GM12872 (cell line): Measurements from ENCODE around the gene MOGAT1.

Source experiments
- CTCF ChIP-seq: IDR thresholded peaks from 3 replicates; pipeline ENCODE4 v1.5.1; 2011; ENCODE audit warnings: low read depth, mild to moderate bottlenecking, low read length, moderate library complexity; ENCODE audit not compliant: insufficient read depth

Gene MOGAT1

GRCh38 chr2:222731201-222731621 lies 59.8 kb downstream of the MOGAT1 start:
- no peak for TF ChIP-seq CTCF

DNA sequence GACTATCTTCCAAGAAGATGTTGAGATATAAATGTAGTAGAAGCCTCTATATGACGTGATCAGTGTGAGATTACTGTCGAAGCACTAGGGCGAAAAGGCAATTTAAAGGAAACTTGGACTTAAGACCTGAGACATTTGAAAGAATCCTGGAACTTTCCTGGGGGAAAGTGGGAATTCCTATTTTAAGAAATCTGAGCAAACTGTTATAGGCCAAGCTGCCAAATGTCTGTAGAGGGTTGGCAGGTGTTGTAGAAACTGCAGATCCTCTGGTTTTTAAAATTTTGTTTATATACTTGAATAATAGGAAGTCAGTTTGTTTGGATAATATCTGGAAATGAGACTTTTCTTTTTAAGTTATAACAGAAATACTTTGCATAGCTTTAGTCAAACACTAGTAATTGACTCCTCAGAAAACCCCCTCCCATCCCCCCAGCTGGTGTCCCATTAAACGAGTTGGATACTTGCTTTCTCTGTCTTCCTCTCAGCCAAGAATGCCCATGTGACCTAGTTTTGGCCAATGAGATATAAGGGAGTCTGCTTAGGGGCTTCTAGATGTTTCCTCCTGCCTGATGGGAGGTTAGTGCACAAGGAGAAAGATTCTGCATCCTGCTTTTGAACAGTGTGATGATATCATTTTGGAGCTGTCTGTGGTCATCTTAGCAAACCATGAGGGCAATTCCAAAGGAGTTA lies 61.2 kb downstream of the MOGAT1 start:
- TF ChIP-seq CTCF, result no peak

DNA sequence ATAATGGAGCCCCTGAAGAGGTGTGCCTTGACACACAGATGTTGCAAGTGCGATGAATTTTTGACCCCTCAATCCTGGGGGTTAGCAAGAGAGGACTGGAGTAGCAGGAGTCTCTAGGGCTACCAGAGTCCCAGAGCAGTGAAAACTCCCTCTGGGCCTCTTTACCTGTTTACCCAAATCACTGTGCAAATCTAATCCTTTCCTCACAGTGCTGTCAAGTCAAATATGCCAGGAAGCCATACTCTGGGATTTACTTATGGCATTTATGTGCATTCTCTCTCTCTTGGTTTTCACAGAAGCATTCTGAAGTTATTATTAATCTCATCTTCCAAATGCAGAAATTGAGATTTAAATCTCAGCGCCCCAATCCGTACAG lies 62.0 kb downstream of the MOGAT1 start:
- no peak for TF ChIP-seq CTCF

GRCh38 chr2:222733846-222734702 lies 62.6 kb downstream of the MOGAT1 start:
- no peak for TF ChIP-seq CTCF

- TF ChIP-seq CTCF, result no peak
Observed at GRCh38 chr2:222734703-222735014, 63.2 kb downstream of the MOGAT1 start.

DNA sequence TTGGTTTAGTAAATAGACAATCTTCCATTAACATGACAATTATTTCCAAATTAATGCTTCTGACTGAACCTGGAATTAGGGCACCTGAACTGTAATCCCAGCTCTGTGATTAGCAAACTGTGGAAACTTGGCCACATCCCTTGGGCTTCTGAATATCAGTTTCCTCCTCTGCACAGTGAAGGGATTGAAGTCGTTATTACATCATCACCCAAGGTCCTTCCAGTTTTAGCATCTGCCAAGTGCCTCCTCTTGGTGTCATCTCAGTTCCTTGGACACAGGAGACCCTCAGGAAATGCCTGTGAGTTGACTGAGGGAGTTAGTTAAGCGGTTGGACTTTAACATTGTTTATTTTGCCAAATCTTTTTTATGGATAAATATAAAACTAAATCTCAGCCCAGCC lies 64.8 kb downstream of the MOGAT1 start:
- TF ChIP-seq CTCF, result no peak

- TF ChIP-seq CTCF, result no peak
Observed at GRCh38 chr2:222736924-222737323, 65.5 kb downstream of the MOGAT1 start.
